ENCODE results near the gene SEMA4A.

- TF ChIP-seq CTCF (IDR thresholded peaks at IDR 0.05) (no peak), POLR2A (IDR thresholded peaks at IDR 0.05) (no peak)
These were observed 27.1 kb downstream of the SEMA4A start for GRCh38 chr1:156180471-156180870.

Data from body of pancreas (tissue), 4 donors.